KG1 (cell line): ENCODE data around the gene ZDHHC23.

Experiments used
- DNase-seq: peaks from one replicate; lab custom pipeline; 2025; lab: John Stamatoyannopoulos, UW

ZDHHC23 gene, protein sequence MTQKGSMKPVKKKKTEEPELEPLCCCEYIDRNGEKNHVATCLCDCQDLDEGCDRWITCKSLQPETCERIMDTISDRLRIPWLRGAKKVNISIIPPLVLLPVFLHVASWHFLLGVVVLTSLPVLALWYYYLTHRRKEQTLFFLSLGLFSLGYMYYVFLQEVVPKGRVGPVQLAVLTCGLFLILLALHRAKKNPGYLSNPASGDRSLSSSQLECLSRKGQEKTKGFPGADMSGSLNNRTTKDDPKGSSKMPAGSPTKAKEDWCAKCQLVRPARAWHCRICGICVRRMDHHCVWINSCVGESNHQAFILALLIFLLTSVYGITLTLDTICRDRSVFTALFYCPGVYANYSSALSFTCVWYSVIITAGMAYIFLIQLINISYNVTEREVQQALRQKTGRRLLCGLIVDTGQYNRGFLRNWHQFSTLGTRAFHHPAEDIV

DNA sequence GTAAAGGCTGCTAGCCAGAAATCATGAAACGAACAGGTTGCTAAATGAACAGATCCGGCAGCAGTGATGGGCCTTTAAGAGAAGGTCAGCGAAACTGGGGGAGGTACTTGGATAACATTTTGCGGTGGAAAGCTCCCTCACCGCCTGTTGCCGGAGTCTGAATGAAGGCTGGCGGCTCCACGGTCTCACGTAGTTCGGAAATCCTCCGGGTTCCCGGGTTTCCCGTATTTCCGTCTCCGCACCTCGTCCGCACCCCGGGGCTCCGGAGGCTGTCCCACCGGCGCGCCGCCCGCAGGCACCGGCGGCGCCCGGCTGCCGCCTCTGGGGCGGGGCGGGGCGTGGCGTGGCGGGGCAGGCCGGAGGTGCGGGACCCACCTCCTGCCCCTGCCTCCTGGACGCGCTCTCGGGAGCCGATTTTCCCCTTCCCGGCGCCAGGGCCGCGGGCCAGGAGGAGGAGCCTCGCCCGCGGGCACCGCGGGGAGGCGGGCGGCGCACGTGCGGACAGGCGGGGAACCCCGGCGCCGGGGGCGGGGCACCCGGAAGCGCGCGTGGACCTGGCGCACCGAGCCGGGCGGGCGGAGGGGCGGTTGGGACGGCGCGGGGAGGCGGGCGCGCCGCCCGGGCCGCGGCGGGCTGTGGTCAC, at the start of gene ZDHHC23:
Gene ZDHHC23 (plus strand): TSS at position 642 of the 643 bp plus-strand sequence. CDS start 790 bp downstream, outside the sequence.
- DNase-seq: peak; percentile 11

DNA sequence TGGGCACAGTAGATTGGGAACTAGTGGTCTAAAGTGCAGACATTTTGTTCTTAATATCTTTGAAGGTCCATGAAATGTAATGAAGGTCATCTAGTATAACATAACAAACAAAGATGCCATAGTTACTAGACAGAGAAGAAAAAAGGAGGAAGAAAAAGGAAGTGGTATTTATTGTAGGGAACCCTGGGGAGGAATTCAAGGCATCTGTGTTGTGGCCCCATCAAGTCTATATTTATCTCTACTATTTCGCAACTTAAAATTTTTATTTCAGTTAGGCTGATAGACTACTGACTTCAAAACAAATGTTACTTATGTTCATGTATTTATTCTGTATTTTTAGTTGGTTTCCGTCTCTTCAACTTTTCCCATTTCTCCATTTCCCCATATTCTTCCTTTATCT, 48.9 kb upstream of the ZDHHC23 start:
- DNase-seq: no peak

DNA sequence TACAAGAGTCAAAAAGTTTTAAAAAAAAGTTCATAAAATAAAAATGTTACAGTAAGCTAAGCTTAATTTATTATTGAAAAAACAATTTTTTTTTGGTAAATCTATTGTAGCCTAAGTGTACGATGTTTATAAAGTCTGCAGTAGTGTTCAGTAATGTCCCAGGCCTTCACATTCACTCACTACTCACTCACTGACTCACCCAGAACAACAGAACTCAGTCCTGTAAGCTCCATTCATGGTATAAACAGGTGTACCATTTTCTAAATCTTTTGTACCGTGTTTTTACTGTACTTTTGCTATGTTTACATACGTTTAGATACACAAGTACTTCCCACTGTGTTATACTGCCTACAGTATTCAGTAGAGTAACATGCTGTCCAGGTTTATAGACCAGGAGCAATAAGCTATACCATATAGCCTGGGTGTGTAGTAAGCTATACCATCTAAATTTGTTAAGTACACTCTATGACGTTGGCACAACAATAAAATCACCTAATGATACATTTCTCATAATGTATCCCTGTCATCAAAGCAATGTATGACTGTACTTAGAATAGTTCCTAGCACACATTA, 41.2 kb upstream of the ZDHHC23 start:
- DNase-seq: no peak

DNA sequence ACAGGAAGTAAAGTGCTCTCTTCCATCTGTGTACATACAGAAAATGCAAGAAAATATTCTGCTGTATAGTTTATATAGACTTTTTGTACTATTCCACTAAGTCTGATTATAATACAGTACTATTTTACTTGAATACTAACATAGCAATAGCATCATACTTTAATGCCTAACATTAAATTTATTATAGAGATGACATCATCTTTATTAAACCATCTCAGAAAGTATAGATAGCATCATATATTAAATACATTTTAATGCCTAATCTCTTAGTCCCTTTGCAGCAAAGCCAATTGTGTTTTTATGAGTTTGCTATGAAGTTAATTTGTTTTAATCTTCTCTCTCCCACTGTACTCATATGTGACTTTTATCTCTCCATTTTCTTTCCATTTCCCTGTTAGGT, 39.7 kb upstream of the ZDHHC23 start:
- no peak for DNase-seq

DNA sequence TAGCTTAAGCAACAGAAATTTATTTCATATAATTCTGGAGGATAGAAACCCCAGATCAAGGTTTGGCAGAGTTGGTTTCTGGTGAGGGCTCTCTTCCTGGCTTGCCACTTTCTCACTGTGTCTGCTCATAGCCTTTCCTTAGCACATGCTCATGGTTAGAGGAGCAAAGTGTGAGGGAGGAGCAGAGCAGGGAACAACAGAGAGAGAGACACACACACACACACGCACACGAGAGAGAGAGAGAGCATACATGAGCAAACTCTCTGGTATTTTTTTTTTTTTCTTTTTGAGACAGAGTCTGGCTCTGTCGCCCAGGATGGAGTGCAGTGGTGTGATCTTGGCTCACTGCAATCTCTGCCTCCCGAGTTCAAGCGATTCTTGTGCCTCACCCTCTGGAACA, 36.8 kb upstream of the ZDHHC23 start:
- no peak for DNase-seq

DNA sequence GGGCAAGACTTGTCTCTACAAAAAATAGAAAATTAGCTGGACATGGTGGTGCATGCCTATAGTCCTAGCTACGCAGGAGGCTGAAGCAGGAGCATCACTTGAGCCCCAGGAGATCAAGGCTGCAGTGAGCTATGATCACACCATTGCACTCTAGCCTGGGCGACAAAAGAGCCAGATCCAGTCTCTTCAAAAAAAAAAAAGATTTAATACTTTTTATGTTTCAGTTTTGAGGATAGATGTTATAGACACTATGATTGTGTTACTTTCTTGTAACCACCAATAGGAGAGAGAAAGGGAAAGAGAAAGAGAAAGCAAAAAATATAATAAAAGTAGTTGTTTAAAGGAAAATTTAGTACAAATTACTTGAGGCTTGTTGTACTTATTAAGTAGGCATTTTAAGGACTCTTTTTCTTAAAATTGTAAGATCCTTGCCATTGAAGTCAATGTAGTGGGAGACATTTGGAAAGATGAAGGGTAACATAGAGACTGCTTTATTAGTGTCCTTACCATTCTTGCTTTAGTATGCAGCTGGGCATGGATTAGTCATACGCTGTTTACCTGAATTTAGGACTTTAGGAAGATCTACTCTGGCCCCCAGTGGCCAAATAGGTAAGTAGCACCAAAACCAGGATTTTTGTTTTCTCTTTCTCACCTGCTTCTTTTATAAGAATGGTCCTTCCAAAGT, 35.1 kb upstream of the ZDHHC23 start:
- DNase-seq: peak; percentile 32

DNA sequence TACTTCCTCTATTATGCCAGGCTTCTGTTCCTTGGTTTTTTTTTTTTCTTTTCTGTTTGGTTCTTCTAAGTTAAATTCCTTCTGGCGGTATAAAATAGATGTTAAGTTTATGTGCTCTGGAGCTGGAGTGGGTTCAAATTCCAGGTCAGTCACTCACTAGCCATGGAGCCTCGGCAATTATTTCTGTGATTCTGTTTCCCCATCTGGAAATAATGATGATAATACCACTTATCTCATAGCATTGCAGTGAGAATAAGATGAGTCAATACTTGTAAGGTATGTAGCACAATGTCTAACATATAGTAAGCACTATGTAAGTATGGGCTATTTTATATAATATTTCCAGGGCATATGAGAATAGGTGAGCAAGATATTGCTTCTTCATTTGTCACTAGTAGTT, 33.2 kb upstream of the ZDHHC23 start:
- no peak for DNase-seq

DNA sequence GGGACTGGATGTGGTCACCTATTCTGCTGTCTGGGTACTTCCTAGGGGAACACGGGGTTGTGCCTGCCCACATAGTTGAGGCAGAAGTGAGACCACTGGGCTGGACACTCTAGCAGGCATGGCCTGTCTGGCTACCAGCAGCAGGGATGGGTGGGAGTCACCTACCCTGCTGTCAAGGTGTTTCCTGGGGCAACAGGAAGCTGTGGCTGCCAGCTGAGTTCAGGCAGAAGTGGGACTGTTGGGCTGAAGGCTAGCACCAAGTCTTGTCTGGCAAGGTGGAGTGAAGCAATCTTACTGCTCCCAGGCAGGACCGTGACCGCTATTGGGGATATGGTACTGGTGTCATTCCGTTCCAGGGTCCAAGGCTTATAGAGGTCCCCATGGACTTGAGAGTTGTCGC, 20.3 kb upstream of the ZDHHC23 start:
- peak; percentile 14 for DNase-seq

DNA sequence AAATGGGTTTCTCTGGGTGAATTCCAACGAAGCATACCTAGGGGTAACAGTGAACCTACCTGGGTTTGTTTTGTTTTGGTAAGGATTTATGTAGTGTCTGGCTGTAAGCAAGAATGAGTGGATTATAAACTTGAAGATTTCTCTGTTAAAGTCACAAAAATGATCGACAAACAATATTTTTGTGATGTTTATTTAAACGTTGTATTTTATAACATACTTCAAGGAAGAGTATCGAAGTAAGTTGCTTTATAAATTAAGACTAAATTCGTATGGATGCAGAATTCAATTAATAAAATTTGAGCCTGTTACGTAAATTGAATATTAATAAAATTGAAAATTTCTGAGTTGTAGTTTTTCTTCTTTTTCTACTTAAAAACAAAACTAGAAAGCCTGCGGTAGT, 982 bp upstream of the ZDHHC23 start:
- no peak for DNase-seq

DNA sequence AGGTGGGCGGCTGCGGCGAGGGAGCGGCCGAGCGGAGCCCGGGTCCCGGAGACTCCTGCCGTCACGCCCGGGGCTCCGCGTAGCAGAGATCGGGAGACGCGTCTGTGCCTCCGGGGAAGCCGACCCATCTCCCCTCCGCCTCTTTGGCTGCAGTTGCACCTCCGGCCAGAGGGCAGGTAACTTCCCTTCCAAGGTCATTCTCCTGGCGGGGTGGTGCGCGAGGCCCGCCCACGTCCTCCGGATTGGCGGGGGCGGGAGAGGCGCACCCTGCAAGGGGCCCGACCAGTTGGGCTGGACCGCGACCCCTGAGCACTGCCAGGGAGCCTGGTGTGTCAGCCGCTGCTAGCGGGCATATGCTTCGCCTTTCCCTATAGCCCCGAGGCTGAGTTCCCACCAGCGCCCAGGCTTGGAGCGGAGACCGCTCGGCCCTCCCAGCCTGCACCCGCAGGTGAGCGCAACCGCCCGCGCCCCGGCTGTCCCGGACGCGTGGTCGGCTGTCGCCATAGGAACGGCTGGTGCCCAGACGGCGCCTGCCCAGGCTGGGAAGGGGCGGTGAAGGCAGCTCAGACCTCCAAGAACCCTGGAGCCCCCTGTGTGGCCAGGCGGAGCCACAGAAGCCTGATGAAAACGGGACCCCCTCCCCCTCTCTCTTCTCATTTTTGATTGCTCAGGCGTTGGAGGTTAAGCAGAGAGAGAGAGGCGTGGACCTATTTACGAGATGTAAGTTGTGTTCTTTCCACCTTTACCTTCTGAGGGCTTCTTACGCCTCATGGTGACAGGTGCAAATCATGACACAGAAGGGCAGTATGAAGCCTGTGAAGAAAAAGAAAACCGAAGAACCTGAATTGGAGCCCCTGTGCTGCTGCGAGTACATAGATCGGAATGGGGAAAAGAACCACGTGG, 453 bp downstream of the ZDHHC23 start:
- DNase-seq: no peak

DNA sequence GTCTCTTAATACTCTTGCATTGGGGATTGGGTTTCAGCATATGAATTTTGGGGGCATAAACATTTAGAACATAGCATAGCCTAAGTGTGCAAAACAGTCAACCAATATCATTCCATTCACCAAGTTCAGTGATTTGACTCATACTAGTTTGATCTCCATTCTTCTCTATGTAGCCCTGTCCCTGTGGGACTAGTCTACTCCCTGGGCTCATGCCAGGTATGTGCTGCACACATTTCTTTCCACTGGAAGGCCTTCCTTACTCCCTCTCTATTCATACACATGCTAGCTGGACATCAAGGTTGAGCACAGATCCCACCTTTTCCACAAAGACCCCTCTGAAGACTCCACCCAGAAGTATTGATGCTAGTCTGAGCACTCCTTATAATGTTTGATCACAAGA, 5.1 kb downstream of the ZDHHC23 start:
- DNase-seq: no peak

DNA sequence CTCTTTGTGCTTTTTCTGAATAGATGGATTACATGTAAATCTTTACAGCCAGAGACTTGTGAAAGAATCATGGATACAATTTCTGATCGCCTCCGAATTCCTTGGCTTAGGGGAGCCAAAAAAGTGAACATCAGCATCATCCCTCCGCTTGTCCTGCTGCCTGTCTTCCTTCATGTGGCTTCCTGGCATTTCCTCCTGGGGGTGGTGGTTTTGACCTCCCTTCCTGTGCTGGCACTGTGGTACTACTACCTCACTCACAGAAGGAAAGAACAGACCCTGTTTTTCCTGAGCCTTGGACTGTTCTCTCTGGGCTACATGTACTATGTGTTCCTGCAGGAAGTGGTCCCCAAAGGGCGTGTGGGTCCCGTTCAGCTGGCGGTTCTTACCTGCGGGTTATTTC, 5.9 kb downstream of the ZDHHC23 start:
- no peak for DNase-seq

DNA sequence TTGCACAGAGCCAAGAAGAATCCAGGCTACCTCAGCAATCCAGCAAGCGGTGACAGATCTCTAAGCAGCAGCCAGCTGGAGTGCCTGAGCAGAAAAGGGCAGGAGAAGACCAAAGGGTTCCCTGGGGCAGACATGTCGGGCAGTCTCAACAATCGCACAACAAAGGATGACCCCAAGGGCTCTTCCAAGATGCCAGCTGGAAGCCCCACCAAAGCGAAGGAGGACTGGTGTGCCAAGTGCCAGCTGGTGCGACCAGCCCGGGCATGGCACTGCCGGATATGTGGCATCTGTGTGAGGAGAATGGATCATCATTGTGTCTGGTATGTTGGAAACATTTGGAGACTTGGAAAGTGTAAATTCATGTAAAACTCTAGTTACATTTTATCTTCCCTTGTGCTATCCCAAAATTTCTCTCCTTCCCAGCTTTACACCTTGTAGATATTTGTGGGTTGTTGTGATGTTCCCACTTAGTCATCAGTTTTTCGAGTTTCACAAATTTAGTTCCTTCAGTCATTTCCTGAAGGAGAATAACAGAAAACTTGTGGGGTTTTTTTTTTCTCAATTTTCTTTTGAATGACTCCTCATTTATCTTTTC, 6.4 kb downstream of the ZDHHC23 start:
- no peak for DNase-seq

DNA sequence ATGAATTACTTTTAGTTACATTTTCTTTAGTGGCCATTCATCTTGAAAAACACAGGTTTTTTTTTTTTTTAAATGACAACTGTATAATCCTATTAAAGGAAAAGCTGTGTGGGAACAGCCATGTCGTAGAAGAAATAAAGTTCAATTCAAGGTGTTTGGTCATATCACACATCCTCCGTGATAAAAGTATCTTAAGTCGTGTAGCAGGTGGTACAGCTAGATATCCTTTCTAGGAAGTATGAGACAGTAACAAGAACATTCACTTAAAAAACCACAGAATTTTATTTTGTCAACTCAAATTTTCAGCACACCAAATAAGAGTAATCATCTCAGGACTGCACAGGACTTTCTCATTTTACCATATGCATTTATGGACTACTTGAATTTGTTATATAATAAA, 16.1 kb downstream of the ZDHHC23 start:
- no peak for DNase-seq

DNA sequence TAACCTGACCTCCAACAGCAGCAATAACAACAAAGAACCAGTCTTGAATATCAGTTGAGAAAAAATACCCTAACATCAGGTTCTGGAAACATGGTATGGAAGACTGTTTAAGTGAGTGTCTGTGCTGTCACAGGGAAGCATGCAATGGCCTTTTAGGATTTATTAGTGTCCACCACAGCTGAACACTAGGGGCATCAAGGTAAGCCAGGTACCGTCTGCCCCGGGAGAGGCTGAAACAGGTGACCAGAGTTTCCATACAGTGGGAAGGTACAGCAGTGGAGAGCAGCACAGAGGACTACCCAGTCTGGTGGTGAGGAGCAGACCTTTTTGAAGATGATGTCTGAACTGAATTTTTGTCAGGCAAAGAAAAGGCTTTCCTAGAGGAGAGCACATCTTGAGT, 18.4 kb downstream of the ZDHHC23 start:
- no peak for DNase-seq

DNA sequence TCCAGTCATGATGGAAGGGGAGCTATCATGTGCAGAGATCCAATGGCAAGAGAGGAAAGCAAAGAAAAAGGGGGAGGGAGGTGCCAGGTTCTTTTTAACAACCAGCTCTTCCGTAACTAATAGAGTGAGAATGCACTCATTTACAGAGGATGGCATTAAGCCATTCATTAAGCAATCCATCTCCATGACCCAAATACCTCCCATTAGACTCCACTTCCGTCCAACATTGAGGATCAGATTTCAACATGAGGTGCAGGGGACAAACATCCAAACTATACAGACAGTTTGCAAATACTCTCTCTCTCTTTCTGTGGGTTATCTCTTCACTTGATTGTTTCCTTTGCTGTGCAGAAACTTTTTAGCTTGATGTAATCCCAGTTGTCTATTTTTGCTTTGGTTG, 21.2 kb downstream of the ZDHHC23 start:
- DNase-seq: no peak

DNA sequence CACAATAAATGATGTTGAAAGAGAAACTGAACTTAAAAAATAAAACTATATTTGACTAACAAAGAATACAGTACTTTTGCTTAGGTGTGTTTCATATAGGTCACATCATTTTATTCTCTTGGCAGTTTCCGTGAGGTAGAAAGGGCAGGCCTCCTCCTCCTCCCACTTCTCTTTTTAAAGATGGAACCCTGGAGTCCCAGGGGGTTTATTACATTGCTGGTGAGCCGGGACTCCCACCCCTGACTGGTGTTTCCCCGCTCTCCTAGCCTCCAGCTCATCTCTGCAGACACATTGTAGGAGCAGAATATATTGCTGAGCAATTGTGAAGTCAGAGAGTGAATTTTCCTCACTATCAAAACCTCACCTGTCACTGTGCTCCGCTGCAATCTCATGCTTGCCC, 30.0 kb downstream of the ZDHHC23 start:
- DNase-seq: no peak

DNA sequence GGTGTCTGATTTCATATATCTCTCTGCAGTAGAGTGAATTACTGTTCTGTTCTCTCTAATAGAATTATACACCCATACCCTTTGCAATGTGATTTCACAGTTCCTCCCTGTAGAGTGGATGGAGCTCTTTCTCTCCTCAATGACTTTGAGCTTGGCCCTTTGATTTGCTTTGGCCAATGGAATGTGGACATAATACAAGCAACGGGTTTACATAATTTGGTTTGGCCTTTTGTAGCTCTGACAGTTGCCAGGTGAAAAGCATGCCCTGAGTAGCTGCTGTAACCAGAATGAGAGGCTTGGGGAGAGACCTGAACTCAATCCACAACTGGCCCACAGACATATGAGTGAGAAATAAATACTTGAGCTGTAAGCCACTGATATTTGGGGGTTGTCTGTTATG, 32.1 kb downstream of the ZDHHC23 start:
- no peak for DNase-seq

DNA sequence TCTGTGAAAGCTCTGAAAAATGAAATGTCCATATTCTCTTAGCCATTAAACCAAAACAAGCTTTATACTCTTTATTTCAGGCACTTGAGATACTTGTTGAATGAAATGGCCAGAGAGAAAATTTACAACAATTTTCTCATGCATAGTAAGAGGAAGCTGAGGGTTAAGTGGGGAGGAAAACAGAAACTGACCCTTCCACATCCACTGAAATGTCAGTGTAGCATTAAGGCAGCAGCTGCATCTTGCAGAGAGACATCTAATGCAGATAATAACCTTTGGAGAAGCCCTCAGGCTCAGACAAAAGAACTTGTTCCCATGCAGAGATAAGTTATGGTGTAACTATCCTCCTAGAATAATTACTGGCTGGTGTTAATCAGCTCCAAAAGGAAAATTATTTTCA, 34.0 kb downstream of the ZDHHC23 start:
- no peak for DNase-seq

DNA sequence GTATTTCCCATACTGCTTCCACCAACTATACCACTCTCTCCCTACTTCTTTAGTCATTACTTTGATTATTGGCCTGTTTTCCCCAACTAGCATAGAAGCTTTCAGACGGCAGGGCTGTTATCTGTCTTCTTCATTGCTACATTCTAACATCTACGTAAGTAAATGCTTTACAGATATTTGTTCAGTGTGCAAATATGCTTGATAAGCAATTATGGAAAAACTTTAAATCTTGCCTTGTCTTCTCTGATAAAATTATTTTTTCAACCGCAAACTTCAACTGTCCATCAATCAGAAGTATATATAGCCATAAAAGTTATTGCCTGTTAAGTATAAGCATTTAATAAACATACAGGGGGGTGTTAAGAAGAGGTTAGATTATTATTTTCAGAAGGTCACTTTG, 35.7 kb downstream of the ZDHHC23 start:
- no peak for DNase-seq

DNA sequence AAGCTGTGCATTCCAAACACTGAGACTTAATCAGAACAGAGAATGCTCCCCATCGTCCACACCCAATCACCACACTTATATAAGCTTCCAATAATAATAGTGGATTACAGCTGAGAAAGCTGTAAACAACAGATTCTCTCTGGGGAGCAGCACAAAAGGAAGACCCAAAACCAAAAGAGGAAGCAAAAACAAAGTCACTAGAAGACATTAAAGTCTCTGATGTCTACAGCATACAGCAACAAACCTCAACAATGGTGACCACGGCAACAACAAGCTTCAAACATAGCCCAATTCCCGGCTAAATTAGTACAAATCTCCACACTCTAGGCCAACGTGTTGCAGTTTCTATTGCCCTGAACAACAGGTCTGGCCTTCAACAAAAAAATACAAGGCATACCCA, 37.7 kb downstream of the ZDHHC23 start:
- no peak for DNase-seq
